HG02884 (cell line): ENCODE data around the gene RHD.
"Not testable (repeated sequence)": the region's sequence is repeated elsewhere in the genome, so short reads cannot be mapped to it uniquely, and the experiment has no call there.

Experiments used
- ATAC-seq: cut with Tn5 transposase; IDR thresholded peaks from one replicate; pipeline ENCODE4 v1.9.1; 2021; ENCODE audit warnings: mild to moderate bottlenecking, moderate library complexity; ENCODE audit not compliant: unreplicated experiment

RHD gene

DNA sequence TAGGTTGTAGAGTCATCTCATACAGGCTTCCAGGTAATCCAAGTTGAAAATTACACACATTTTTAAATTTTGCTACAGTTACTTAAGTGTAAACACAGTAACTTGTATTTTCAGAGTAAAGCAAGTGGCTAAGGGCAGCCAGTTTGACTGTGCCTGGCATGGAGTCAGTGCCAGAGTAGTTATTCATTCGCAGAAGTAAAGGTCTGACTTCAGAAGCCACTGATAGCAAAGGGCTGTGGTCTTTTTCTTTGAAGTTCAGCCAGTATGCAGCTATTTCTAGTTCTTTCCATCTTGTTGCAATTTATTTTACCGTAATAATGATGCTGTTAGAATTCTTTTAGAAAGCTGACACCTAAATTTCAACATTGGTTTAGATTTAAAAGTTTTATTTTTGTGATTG, 75.2 kb downstream of the RHD start:
- ATAC-seq: no peak

DNA sequence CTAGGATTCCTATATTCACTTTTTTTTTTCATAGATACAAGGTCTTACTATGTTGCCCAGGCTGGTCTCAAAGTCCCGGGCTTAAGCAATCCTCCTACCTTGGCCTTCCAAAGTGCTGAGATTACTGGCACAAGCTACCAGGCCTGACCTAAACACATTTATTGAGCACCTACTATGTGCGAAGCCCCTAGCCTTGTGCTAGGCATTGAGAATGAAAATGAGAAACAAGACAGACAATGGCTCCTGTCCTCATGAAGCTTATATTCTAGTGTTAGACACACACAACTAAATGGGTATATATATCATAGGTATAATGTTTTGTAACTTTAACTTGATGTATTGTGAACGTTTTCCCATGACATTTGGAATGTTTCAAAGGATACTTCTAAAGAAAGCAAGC, 77.3 kb downstream of the RHD start:
- ATAC-seq: no peak

DNA sequence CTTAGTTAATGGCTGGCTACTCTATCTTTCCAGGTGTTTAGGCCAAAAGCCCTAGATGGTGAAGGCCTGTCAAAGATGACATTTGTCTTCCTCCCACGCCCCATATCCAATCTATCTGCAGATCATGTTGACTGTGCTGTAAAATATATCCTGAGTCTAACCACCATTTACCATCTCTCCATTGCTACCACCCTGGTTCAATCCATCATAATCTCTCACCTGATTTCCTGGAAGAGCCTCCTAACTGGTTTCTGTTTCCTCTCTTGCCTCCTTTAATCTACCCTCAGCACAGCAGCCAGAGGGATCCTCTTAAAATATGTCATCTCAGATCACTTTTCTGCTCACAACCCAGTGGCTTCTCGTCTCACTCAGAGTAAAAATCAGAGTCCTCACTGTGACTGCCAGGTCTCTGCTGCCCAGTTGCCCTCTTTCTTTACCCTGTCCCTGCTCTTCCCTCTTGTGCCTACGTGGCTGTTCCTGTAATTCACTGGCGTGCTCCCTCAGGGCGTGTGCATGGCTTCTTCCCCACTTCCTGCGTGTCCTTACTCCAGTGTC, 83.6 kb downstream of the RHD start:
- no peak for ATAC-seq

DNA sequence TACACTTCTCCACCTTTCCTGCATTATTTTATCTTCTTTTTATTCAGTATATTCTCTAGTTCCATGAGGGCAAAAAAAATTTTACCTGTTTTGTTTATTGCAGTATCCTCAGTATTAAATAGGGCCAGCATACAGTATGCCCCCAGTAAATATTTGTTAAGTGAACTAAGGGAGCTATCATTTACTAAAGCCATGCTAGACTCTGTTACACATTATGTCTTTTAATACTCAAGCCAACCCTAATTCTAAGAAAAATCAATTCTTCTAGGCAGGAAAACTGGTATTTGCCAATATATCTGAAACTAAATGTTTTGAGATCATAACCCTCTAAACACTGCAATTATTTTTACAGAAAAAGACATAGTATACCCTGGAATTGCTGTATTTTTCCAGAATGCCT, 84.1 kb downstream of the RHD start:
- ATAC-seq: no peak

DNA sequence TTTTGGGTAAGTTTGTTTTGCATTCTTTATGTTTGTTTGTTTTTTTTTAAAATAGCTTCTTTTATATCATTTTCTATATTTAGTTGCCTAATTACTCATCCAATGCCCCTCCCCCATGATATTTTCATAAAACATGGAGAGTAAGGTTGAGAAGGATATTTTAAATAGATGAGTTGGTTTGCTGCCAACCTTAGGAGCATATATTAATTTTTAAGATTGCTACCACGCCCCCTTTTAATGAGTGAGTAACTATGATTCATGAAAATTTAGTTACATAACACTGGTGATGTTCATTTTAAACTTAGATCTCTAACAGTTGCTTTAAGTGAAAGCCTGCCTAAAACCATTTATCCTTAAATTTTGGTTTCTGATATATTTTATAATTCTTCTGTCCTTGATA, 84.5 kb downstream of the RHD start:
- no peak for ATAC-seq

DNA sequence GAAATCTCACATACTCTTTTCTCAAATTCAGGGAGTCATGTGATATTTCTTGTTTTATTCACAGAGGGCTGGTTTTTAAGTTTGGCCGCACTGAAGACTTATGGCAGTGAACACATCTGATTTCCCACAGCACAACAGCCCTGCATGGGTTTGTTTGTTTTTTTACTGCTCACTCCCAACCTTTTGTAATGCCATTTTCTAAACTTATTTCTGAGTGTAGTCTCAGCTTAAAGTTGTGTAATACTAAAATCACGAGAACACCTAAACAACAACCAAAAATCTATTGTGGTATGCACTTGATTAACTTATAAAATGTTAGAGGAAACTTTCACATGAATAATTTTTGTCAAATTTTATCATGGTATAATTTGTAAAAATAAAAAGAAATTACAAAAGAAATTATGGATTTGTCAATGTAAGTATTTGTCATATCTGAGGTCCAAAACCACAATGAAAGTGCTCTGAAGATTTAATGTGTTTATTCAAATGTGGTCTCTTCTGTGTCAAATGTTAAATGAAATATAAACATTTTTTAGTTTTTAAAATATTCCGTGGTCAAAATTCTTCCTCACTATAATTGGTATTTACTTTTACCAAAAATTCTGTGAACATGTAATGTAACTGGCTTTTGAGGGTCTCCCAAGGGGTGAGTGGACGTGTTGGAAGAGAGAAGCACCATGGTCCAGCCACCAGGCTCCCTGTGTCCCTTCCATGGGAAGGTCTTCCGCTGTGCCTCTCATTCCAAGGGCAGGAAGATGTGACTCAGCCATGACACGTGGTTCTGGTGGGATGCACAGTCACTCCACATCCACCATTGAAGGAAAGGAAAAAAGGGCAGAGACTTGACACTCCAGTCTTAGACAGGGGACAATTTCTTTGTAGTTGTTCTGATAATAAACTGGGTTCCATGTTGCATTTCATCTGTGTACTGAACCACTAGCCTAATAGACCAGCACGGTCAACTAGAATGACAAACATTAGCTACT, 88.6 kb downstream of the RHD start:
- no peak for ATAC-seq

DNA sequence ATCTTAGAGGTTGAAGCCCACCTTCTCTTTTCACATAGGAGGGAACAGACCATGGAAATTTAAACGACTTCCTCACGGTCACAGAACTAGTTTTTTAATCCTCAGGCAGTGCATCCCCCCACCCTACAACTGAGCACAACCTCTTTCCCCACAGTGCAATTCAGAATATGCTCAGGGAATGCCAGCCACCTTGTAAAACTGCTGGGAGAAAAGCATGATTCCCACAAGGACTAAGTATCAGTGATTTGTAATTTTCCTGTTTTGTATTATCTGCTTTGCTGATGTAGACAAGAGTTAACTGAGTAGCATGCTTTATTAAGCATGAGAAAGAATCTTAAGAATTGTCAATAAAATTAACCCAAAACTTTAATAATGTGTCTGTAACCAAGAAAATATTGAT, 89.6 kb downstream of the RHD start:
- ATAC-seq: no peak

DNA sequence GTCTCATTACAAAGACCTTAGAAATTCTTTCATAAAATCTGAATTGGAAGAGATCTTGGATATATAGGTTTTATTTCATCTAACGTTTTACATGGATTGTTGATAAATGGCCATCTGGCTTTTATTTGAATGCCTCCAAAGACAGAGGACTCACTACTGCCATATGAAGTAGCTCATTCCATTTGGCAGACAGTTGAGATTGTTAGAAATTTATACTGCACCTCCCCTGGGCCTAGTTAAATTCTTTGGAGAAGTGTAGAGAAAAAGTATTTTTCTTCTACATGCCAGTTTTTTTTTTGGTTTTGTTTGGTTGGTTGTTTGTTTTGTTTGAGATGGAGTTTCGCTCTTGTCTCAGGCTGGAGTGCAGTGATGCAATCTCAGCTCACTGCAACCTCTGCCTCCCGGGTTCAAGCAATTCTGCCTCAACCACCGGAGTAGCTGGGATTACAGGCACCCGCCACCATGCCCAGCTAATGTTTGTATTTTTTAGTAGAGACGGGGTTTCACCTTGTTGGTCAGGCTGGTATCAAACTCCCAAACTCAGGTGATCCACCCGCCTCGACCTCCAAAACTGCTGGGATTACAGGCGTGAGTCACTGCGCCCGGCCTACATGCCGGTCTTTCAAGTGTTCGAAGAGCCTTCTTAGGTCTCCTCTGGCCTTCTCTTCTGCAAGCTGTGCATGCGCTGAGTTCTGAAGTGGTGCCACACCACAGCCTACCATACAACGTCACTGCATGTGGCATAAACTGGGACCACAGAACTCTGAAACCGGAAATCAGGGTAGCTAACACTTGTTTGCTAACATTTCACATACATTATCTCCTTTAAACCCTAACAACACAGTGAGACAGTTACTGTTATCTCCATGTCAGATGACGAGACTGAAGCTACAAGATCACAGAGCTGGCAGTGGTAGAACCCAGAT, 90.6 kb downstream of the RHD start:
- ATAC-seq: not testable (repeated sequence)

DNA sequence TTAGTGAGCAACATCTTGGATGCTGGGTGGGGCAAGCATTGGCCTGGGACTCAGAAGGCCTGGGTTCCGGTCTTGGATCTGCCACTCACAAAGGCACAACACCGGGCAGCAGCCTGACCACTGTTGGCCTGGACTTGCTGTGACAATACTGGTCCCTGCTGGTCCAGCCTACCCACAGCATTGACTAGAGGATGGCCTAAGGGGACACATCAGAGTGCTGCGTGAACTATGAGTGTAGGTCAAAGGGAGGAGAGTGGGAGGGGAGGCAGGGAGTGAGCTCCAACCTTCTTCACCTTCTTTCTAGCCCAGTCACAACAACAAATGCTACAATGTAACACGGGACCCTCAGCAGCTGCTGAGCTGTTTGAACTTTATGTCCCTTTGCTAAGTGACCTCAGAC, 96.9 kb downstream of the RHD start:
- ATAC-seq: no peak

DNA sequence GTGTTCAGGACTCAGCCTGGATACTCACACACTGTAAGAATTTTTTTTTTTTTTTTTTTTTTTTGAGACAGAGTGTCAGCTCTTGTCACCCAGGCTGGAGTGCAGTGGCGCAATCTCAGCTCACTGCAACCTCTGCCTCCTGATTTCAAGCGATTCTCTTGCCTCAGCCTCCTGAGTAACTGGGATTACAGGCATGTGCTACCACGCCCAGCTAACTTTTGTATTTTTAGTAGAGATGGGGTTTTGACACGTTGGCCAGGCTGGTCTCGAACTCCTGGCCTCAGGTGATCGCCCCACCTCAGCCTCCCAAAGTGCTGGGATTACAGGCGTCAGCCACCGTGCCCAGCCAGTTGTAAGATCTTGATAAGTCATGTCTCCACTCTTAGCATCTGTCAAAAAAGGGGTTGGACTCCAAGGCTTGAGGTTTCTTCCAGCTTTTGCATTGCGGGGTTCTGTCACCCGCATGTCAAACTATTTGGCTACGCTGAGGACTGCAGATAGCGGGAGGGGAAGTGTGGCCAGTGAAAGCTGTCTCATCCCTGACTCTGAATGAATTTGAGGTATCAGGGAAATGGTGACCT, 97.5 kb downstream of the RHD start:
- not testable (repeated sequence) for ATAC-seq

DNA sequence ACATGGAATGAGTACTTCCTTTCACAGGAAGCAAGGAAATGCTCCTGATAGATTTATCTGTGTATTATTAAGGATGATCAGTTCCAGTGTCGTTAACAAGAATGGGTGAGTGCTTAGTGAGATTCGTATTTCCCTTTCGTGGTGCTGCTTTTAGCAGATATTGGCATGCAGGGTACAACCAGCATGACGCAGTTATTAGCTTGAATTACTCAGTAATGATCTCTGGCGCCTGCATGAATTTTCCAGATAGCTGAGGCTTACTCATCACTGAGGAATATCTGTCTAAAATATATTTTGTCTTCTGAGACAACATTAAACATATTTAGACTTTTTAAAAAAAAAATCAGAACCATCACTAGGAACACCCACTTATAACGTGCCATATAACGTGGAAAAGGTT, 99.4 kb downstream of the RHD start:
- ATAC-seq: not testable (repeated sequence)

DNA sequence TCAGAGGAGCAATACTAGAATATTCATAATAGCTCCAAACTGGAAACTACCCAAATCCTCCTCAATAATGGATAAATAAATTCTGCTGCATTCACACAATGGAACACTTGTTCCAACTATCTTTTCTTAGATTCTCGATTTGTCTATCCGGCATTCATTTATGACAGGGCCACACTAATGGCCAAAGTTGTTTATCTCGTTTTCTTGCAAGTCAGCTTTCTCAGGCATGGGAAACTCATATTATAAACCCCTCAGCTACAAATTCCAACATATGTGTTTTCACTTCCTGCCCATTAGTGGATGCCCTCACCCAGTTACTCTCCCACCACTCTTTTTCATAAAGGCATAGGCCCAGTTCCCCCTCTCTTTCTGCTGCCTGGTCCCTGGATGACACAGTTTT, 106.1 kb downstream of the RHD start:
- ATAC-seq: not testable (repeated sequence)
